ENCODE measurements around the gene KNL1. TPM values are rescaled to one million over a fixed set of nuclear protein-coding genes. Genes with fewer than 3 reads are reported as not detected.

Gene KNL1
- total and polyA plus RNA-seq, 2 of the 8 experiments (the other 6 are each of a cell fraction or from before 2014, with no cell fraction given), result 4.4 to 22.5 TPM

DNA sequence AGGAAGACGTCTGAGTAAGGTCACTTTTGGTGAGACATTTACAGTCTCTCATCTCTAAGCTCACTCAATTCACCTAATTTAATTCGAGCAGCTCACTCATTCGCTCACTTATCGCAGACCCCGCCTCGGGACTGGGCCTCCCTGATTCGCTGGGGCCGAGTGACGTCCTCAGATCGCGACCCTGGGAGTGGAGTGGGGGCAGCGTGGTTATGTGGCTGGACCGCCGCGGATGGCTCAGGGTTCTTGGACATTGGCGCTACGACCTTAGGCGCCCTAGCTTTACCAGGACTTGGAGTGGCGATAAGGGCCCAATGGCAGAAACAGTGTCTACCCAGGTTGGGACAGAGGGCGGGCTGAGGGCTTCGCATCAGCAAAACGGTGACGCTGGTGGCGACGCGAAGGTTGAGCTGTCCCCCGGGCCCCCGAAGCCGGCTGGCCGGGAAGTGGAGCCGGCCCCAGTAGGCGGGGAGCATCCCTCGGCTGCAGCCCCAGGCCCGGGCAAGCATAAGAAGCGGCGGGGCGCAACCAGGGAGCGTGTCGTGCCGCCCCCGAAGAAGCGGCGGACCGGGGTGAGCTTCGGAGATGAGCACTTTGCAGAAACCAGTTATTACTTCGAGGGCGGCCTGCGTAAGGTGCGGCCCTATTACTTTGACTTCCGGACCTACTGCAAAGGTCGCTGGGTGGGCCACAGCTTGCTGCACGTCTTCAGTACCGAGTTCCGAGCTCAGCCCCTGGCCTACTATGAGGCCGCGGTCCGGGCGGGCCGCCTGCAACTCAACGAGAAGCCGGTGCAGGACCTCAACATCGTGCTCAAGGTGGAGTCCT, 24.7 kb upstream of the KNL1 start, which contains the start of gene RPUSD2:
RPUSD2 (plus strand) TSS at position 171 of the 825 bp plus-strand sequence; CDS start at position 210, 39 bp downstream.
- H3K4me3 ChIP-seq (ENCODE audit: extremely low read depth in 1 of 4, insufficient read depth in 2 of 4, low read depth in 3 of 4, low read length in 4 of 4), result peak within 1 kb of the TSS; percentile 77 to 97 (median 88)
- H2AK5ac ChIP-seq (ENCODE audit: low read depth, low read length), result no peak within 1 kb of the TSS
- H3K27me3 ChIP-seq (replicated peaks in 1 of 4; ENCODE audit: control insufficient read depth in 3 of 4, extremely low read depth in 1 of 4, insufficient read depth in 3 of 4, low read length in 3 of 4), result no peaks in the 10 kb centered on the region
- H3K56ac ChIP-seq (replicated peaks; ENCODE audit: insufficient read length, low read depth, low read length), result no peak within 1 kb of the TSS
- peak within 1 kb of the TSS; percentile 99 for H4K8ac ChIP-seq (ENCODE audit: extremely low read depth, insufficient read depth, low read length)
- CTCF ChIA-PET (ENCODE audit: partially characterized antibody), result interaction anchor here (1.0 to 1.8 kb wide), 7 partner anchors 10 to 134 kb away, joined by 3 to 8 read pairs (median 4); no protein-coding TSS in a partner anchor
- peaks cover 0 to 22% of the 10 kb centered on the region in 2 experiments; a peak in 3 of 4 replicates for H3K79me2 ChIP-seq (ENCODE audit: control insufficient read depth in 1 of 2, insufficient read depth in 2 of 2, low read length in 2 of 2)
- H2BK120ac ChIP-seq (replicated peaks; ENCODE audit: low read depth, low read length), result no peak within 1 kb of the TSS
- 0 out of 2 replicates have a peak within 1 kb of the TSS, but pooled peaks have one; percentile 72 for H2BK5ac ChIP-seq (ENCODE audit: low read depth, low read length)
- POLR2A ChIA-PET (ENCODE audit: partially characterized antibody), result interaction anchor here (0.5 to 1.6 kb wide), 17 partner anchors 10 to 514 kb away, joined by 3 to 5 read pairs (median 3); partner anchors contain the start of gene RAD51
- H3K4me1 ChIP-seq (replicated peaks in 1 of 4; ENCODE audit: control insufficient read depth in 3 of 4, insufficient read depth in 4 of 4, low read length in 3 of 4), result peaks cover 0 to 10% (median 4%) of the 10 kb centered on the region in 4 experiments; a peak in 4 of 7 replicates
- H3K27ac ChIP-seq (ENCODE audit: low read depth, low read length), result peak within 1 kb of the TSS; percentile 53
- no peak within 1 kb of the TSS for H2BK15ac ChIP-seq (ENCODE audit: low read length)
- FAIRE-seq (peak; percentile 13), DNase-seq (ENCODE audit: low read depth in 1 of 2, low spot score in 2 of 2) (peak; percentile 69 to 97)
- H4K91ac ChIP-seq (replicated peaks; ENCODE audit: insufficient read length, low read length), result no peak within 1 kb of the TSS
- H2BK20ac ChIP-seq (ENCODE audit: low read length), result no peak within 1 kb of the TSS
- H3K36me3 ChIP-seq (ENCODE audit: control insufficient read depth in 2 of 4, insufficient read depth in 4 of 4, low read length in 3 of 4), result peaks cover 9 to 19% (median 11%) of the 10 kb centered on the region in 4 experiments; a peak in 7 of 8 replicates
- no peak within 1 kb of the TSS for H3K14ac ChIP-seq (ENCODE audit: insufficient read length)
- no peak within 1 kb of the TSS for H2BK12ac ChIP-seq (ENCODE audit: low read depth, low read length)
- peaks cover 0 to 4% of the 10 kb centered on the region in 2 experiments for H4K20me1 ChIP-seq (replicated peaks in 1 of 2; ENCODE audit: control insufficient read depth in 1 of 2, insufficient read depth in 2 of 2, low read length in 2 of 2)
- H3K4ac ChIP-seq (replicated peaks; ENCODE audit: insufficient read length, low read depth, low read length), result no peak within 1 kb of the TSS
- H3K4me2 ChIP-seq (ENCODE audit: insufficient read depth in 1 of 2, low read depth in 2 of 2, low read length in 2 of 2), result peak within 1 kb of the TSS; percentile 77 to 96
- H3K23ac ChIP-seq (ENCODE audit: insufficient read length), result no peak within 1 kb of the TSS
- H3K18ac ChIP-seq (ENCODE audit: extremely low read depth, low read length), result no peak within 1 kb of the TSS
- WGBS, 2 experiments (ENCODE audit: extremely low coverage in 1 of 2, insufficient coverage in 1 of 2, insufficient read length in 1 of 2, insufficient replicate concordance in 2 of 2, low coverage in 1 of 2, low lambda C conversion rate in 2 of 2, missing lambda C conversion rate in 1 of 2), result 3% methylated on average over 59 of the region's 62 CpGs; no CpG with 5 or more reads in 1 of the 2 experiments
- no peaks in the 10 kb centered on the region for H3K9me3 ChIP-seq (ENCODE audit: insufficient read depth in 2 of 2, low read depth in 1 of 2, low read length in 1 of 2)
- no peaks in the 10 kb centered on the region; the same call in 1 of the 2 replicates for H3K23me2 ChIP-seq (ENCODE audit: low read depth, low read length)
- H4K5ac ChIP-seq (ENCODE audit: insufficient read length, low read depth, low read length), result peak within 1 kb of the TSS; percentile 64
- H3K79me1 ChIP-seq (ENCODE audit: low read depth, low read length), result peaks cover 6% of the 10 kb centered on the region; the same call in 1 of the 2 replicates
- H2AFZ ChIP-seq (ENCODE audit: low read length), result peak within 1 kb of the TSS; percentile 95
- H3K9ac ChIP-seq (replicated peaks in 1 of 4; ENCODE audit: extremely low read depth in 1 of 4, low read depth in 3 of 4, low read length in 3 of 4), result peak within 1 kb of the TSS; percentile 84 to 94 (median 85)
- peak; percentile 74; the same call in 1 of the 2 replicates for TF ChIP-seq RBBP5 (IDR thresholded peaks at IDR 0.05; ENCODE audit: borderline replicate concordance, low read depth, low read length)
- peak; percentile 69 for TF ChIP-seq CHD2 (IDR thresholded peaks at IDR 0.05; ENCODE audit: low read length)
- TF ChIP-seq BRCA1 (IDR thresholded peaks at IDR 0.05; ENCODE audit: low read depth, low read length), result no peak
- peak; percentile 91 to 94 for TF ChIP-seq POLR2A (IDR thresholded peaks at IDR 0.05; ENCODE audit: control extremely low read depth in 1 of 2, low read depth in 2 of 2, low read length in 2 of 2)
- no peak for TF ChIP-seq SUZ12 (IDR thresholded peaks at IDR 0.05; ENCODE audit: low read length)
- peak; percentile 60; the same call in 1 of the 2 replicates for TF ChIP-seq SP1 (IDR thresholded peaks at IDR 0.05; ENCODE audit: low read depth, low read length)
- peak; percentile 62 for TF ChIP-seq SRF (IDR thresholded peaks at IDR 0.05; ENCODE audit: low read depth, low read length)
- TF ChIP-seq, protein P1, sequence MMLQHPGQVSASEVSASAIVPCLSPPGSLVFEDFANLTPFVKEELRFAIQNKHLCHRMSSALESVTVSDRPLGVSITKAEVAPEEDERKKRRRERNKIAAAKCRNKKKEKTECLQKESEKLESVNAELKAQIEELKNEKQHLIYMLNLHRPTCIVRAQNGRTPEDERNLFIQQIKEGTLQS (IDR thresholded peaks at IDR 0.05; ENCODE audit: insufficient read depth, low read depth, low read length), result peak; percentile 51; the same call in 1 of the 2 replicates
- peak; percentile 90 for TF ChIP-seq SAP30 (IDR thresholded peaks at IDR 0.05; ENCODE audit: insufficient read depth, insufficient replicate concordance, low read length)
- peak; percentile 95 for TF ChIP-seq POLR2AphosphoS5 (IDR thresholded peaks at IDR 0.05; ENCODE audit: low read depth, low read length)

Measured in H1 (cell line).